NCI-H146 treated with DMSO at 0.1 percent for 48 hours (cell line): Measurements from ENCODE around the gene DDT.
"Not testable (repeated sequence)": the region's sequence is repeated elsewhere in the genome, so short reads cannot be mapped to it uniquely, and the experiment has no call there.

ENCODE experiments used
- DNase-seq: peaks from one replicate; lab custom pipeline; 2025; ENCODE audit not compliant: unreplicated experiment; lab: John Stamatoyannopoulos, UW

DDT gene

GRCh38 chr22:23974345-23974744 lies at the start of gene DDT:
Gene DDT (minus strand): TSS chr22:23974441. CDS start chr22:23974414, 27 bp downstream.
- DNase-seq, result not testable (repeated sequence)

- no peak for DNase-seq
These were observed 49.1 kb upstream of the DDT start for GRCh38 chr22:24023204-24023789.

- DNase-seq, result no peak
These were observed 47.1 kb upstream of the DDT start for GRCh38 chr22:24021304-24021703.

- no peak for DNase-seq
These were observed 41.9 kb upstream of the DDT start for GRCh38 chr22:24016156-24016555.

GRCh38 chr22:24011735-24012068 lies 37.5 kb upstream of the DDT start:
- no peak for DNase-seq

GRCh38 chr22:24010018-24010391 lies 35.8 kb upstream of the DDT start:
- no peak for DNase-seq

- DNase-seq, result no peak
These were observed 35.2 kb upstream of the DDT start for GRCh38 chr22:24009227-24010017.

- no peak for DNase-seq
These were observed 34.4 kb upstream of the DDT start for GRCh38 chr22:24008381-24009226.

- no peak for DNase-seq
These were observed 33.7 kb upstream of the DDT start for GRCh38 chr22:24008022-24008283.

GRCh38 chr22:24007253-24008021 lies 33.2 kb upstream of the DDT start:
- no peak for DNase-seq

GRCh38 chr22:24006914-24007214 lies 32.6 kb upstream of the DDT start:
- no peak for DNase-seq

- no peak for DNase-seq
These were observed 32.1 kb upstream of the DDT start for GRCh38 chr22:24006207-24006913.

- DNase-seq, result no peak
These were observed 31.0 kb upstream of the DDT start, which contains the start of gene GSTT4 for GRCh38 chr22:24005201-24005600. Gene GSTT4 (minus strand): TSS chr22:24005453. CDS start chr22:24005356, 97 bp downstream.

GRCh38 chr22:24003887-24004286 lies 29.6 kb upstream of the DDT start:
- DNase-seq, result no peak

GRCh38 chr22:24002851-24003250 lies 28.6 kb upstream of the DDT start:
- no peak for DNase-seq

GRCh38 chr22:24002272-24002671 lies 28.0 kb upstream of the DDT start:
- DNase-seq, result no peak

GRCh38 chr22:24001314-24001713 lies 27.1 kb upstream of the DDT start:
- no peak for DNase-seq

- DNase-seq, result not testable (repeated sequence)
These were observed 25.5 kb upstream of the DDT start for GRCh38 chr22:23999779-24000178.

- DNase-seq, result no peak
These were observed 22.9 kb upstream of the DDT start for GRCh38 chr22:23997092-23997491.

- not testable (repeated sequence) for DNase-seq
These were observed 19.4 kb upstream of the DDT start for GRCh38 chr22:23993581-23994177.
